WTC11 (cell line): ENCODE data around the gene NKAIN2. TPM values are rescaled to one million over a fixed set of nuclear protein-coding genes. Genes with fewer than 3 reads are reported as not detected.

Experiments used
- ATAC-seq: fragments of 200-7000 bp; cut with Tn5 transposase; 2 replicates; pipeline ENCODE4 v1.10.0; 2021; ENCODE audit warnings: mild to moderate bottlenecking, moderate library complexity
- CTCF ChIA-PET: fragments of 300-600 bp; sonication (Branson Sonifier 250); formaldehyde crosslinking; loops from one replicate; lab custom pipeline; 2021; ENCODE audit warnings: antibody characterized with exemption; lab: Charles Lee
- POLR2A ChIA-PET: fragments of 350-600 bp; sonication (Branson Sonifier 250); formaldehyde crosslinking; loops from one replicate; lab custom pipeline; 2021; ENCODE audit warnings: antibody characterized with exemption; lab: Charles Lee
- DNase-seq: peaks from one replicate; pipeline ENCODE4 v3.0.0; 2021; ENCODE audit warnings: low spot score
- H3K27ac Mint-ChIP-seq: 2 replicates; pipeline ENCODE4 v1.8.0; 2021; ENCODE audit warnings: mixed read lengths
- H3K27me3 Mint-ChIP-seq: 2 replicates; pipeline ENCODE4 v1.8.0; 2021; ENCODE audit warnings: low read depth, mild to moderate bottlenecking, moderate library complexity, mixed read lengths
- H3K36me3 Mint-ChIP-seq: 2 replicates; pipeline ENCODE4 v1.8.0; 2021; ENCODE audit warnings: mixed read lengths
- H3K4me1 Mint-ChIP-seq: 2 replicates; pipeline ENCODE4 v1.8.0; 2022; ENCODE audit warnings: mixed read lengths
- H3K4me3 Mint-ChIP-seq: 2 replicates; pipeline ENCODE4 v1.8.0; 2021; ENCODE audit warnings: mild to moderate bottlenecking, moderate library complexity, mixed read lengths
- H3K9me3 Mint-ChIP-seq: 2 replicates; pipeline ENCODE4 v1.8.0; 2021; ENCODE audit warnings: mixed read lengths
- AFF4 ChIP-seq: sonication (generic); formaldehyde crosslinking; IDR thresholded peaks from 2 replicates; pipeline ENCODE4 v1.8.1; 2023; ENCODE audit warnings: mild to moderate bottlenecking, missing genetic modification reagents, borderline replicate concordance
- ARID4B ChIP-seq: sonication (generic); formaldehyde crosslinking; IDR thresholded peaks from 2 replicates; pipeline ENCODE4 v1.8.0; 2023; ENCODE audit warnings: missing genetic modification reagents, mild to moderate bottlenecking, borderline replicate concordance
- ATF1 ChIP-seq: sonication (generic); formaldehyde crosslinking; IDR thresholded peaks from 2 replicates; pipeline ENCODE4 v1.8.1; 2023; ENCODE audit warnings: mild to moderate bottlenecking, moderate library complexity, missing genetic modification reagents
- CREB1 ChIP-seq: sonication (generic); formaldehyde crosslinking; IDR thresholded peaks from 2 replicates; pipeline ENCODE4 v1.8.0; 2023; ENCODE audit warnings: mild to moderate bottlenecking, missing genetic modification reagents
- ELF4 ChIP-seq: sonication (generic); formaldehyde crosslinking; IDR thresholded peaks from 2 replicates; pipeline ENCODE4 v1.8.1; 2022; ENCODE audit warnings: low read depth, mild to moderate bottlenecking, moderate library complexity, missing genetic modification reagents
- ERG ChIP-seq: fragments of 250-450 bp; sonication (Bioruptor Pico); IDR thresholded peaks from 2 replicates; pipeline ENCODE4 v1.8.0; 2021; ENCODE audit warnings: mild to moderate bottlenecking
- ETV6 ChIP-seq: sonication (generic); formaldehyde crosslinking; IDR thresholded peaks from 2 replicates; pipeline ENCODE4 v1.8.1; 2022; ENCODE audit warnings: mild to moderate bottlenecking, missing genetic modification reagents
- FOXP1 ChIP-seq: sonication (generic); formaldehyde crosslinking; IDR thresholded peaks from 2 replicates; pipeline ENCODE4 v1.8.0; 2022; ENCODE audit warnings: missing genetic modification reagents, mild to moderate bottlenecking, moderate library complexity, borderline replicate concordance
- HMGXB4 ChIP-seq: sonication (generic); formaldehyde crosslinking; IDR thresholded peaks from 2 replicates; pipeline ENCODE4 v1.8.1; 2023; ENCODE audit warnings: mild to moderate bottlenecking, moderate library complexity, missing genetic modification reagents
- JUN ChIP-seq: sonication (generic); formaldehyde crosslinking; IDR thresholded peaks from 2 replicates; pipeline ENCODE4 v1.8.0; 2023; ENCODE audit warnings: mild to moderate bottlenecking, missing genetic modification reagents
- MLX ChIP-seq: sonication (generic); formaldehyde crosslinking; IDR thresholded peaks from 2 replicates; pipeline ENCODE4 v1.8.1; 2023; ENCODE audit warnings: mild to moderate bottlenecking, missing genetic modification reagents, moderate library complexity
- NFYB ChIP-seq: sonication (generic); formaldehyde crosslinking; conservative IDR thresholded peaks from 2 replicates; pipeline ENCODE4 v1.8.0; 2022; ENCODE audit warnings: low read depth, missing genetic modification reagents
- NR2C2 ChIP-seq: sonication (generic); formaldehyde crosslinking; IDR thresholded peaks from 2 replicates; pipeline ENCODE4 v1.8.0; 2022; ENCODE audit warnings: mild to moderate bottlenecking, missing genetic modification reagents
- SOX15 ChIP-seq: fragments of 250-450 bp; sonication (Bioruptor Pico); IDR thresholded peaks from 2 replicates; pipeline ENCODE4 v1.9.0; 2021; ENCODE audit warnings: mild to moderate bottlenecking
- USF2 ChIP-seq: sonication (generic); formaldehyde crosslinking; IDR thresholded peaks from 2 replicates; pipeline ENCODE4 v1.8.1; 2023; ENCODE audit warnings: mild to moderate bottlenecking, missing genetic modification reagents, moderate library complexity
- ZBTB43 ChIP-seq: sonication (generic); formaldehyde crosslinking; IDR thresholded peaks from 2 replicates; pipeline ENCODE4 v1.8.1; 2023; ENCODE audit warnings: mild to moderate bottlenecking, missing genetic modification reagents
- ZNF263 ChIP-seq: sonication (generic); formaldehyde crosslinking; IDR thresholded peaks from 2 replicates; pipeline ENCODE4 v1.8.1; 2022; ENCODE audit warnings: low read depth, mild to moderate bottlenecking, moderate library complexity, missing genetic modification reagents
- ZNF671 ChIP-seq: fragments of 250-450 bp; sonication (Bioruptor Pico); IDR thresholded peaks from 2 replicates; pipeline ENCODE4 v1.8.0; 2021; ENCODE audit warnings: mild to moderate bottlenecking
- ZSCAN18 ChIP-seq: fragments of 250-450 bp; sonication (Bioruptor Pico); IDR thresholded peaks from 2 replicates; pipeline ENCODE4 v2.1.2; 2022; ENCODE audit warnings: mild to moderate bottlenecking, moderate library complexity
- total RNA-seq: library from RNA; stranded (reverse); gene quantifications from 3 replicates; pipeline ENCODE4 v1.2.3, GENCODE V29; 2021

NKAIN2 gene
- total RNA-seq, 1 experiment from 2014 or later = 0.33 TPM

- TF ChIP-seq ARID4B (CRISPR knock-in tag) (no peak), CREB1 (CRISPR knock-in tag) (no peak), SOX15 (CRISPR knock-in tag) (no peak), ZSCAN18 (CRISPR knock-in tag) (no peak), ETV6 (no peak), NFYB (no peak), ERG (CRISPR knock-in tag) (no peak), ATF1 (no peak), HMGXB4 (CRISPR knock-in tag) (no peak), USF2 (CRISPR knock-in tag) (no peak)
Observed at GRCh38 chr6:123784330-123784729, 19.3 kb upstream of the NKAIN2 start (continued).

- Mint-ChIP-seq H3K4me1 (peaks cover 4% of the 10 kb centered on the region), H3K27me3 (no peaks in the 10 kb centered on the region), H3K36me3 (no peaks in the 10 kb centered on the region), H3K9me3 (no peaks in the 10 kb centered on the region), H3K27ac (no peak overlapping the region), H3K4me3 (no peak overlapping the region)
- CTCF ChIA-PET = no interaction called here
- no peak for DNase-seq
- no peak for ATAC-seq
- TF ChIP-seq ZNF671 (no peak), ETV6 (no peak), ZNF263 (no peak)
- POLR2A ChIA-PET = no interaction called here
Observed at GRCh38 chr6:123785039-123785438, 18.6 kb upstream of the NKAIN2 start.

GRCh38 chr6:123788319-123788718 is 15.3 kb upstream of the NKAIN2 start:
- no peaks in the 10 kb centered on the region for H3K9me3 Mint-ChIP-seq
- CTCF ChIA-PET = interaction anchor here (1.1 kb wide), 1 partner anchor 14 kb away, joined by 8 read pairs; no protein-coding TSS in a partner anchor
- no peaks in the 10 kb centered on the region for H3K27me3 Mint-ChIP-seq
- peaks cover 4% of the 10 kb centered on the region for H3K4me1 Mint-ChIP-seq
- no peak overlapping the region for H3K27ac Mint-ChIP-seq
- no peak for ATAC-seq
- POLR2A ChIA-PET = no interaction called here
- no peak overlapping the region for H3K4me3 Mint-ChIP-seq
- no peak for DNase-seq
- H3K36me3 Mint-ChIP-seq = no peaks in the 10 kb centered on the region
- TF ChIP-seq MLX = no peak
- TF ChIP-seq JUN = no peak
- no peak for TF ChIP-seq FOXP1 (CRISPR knock-in tag)
- TF ChIP-seq ZBTB43 (CRISPR knock-in tag) = no peak
- no peak for TF ChIP-seq ELF4 (CRISPR knock-in tag)
- no peak for TF ChIP-seq AFF4
- TF ChIP-seq NR2C2 (CRISPR knock-in tag) = no peak
